NCI-H2081 treated with DMSO at 0.1 percent for 48 hours (cell line): ENCODE measurements around the gene SPRR4.
"Not testable (repeated sequence)": the region's sequence is repeated elsewhere in the genome, so short reads cannot be mapped to it uniquely, and the experiment has no call there.

Experiments
- DNase-seq: peaks from one replicate; lab custom pipeline; 2025; lab: John Stamatoyannopoulos, UW

Gene SPRR4

GRCh38 chr1:153021829-153022228 is 51.4 kb downstream of the SPRR4 start:
- not testable (repeated sequence) for DNase-seq
